Measurements from ENCODE around the gene CCNJL.

GRCh38 chr5:160291467-160291866 lies 20.9 kb downstream of the CCNJL start:
- TF ChIP-seq CTCF (IDR thresholded peaks at IDR 0.05; ENCODE audit: insufficient read depth, low read depth, low read length), result no peak
- no peak for TF ChIP-seq EZH2 (IDR thresholded peaks at IDR 0.05; ENCODE audit: insufficient read depth, low read length)
